BLaER1 treated with 17β-estradiol and CSF1 and Interleukin-3, amounts not matched to agents 10 nM and 100 nM (cell line): ENCODE results near the gene MICAL3.
A peak's percentile ranks its signal among the peaks of the same experiment; 100 is the strongest.

Source experiments
- H3K27ac ChIP-seq, 11 experiments: shearing (Covaris generic); formaldehyde crosslinking; 2 replicates each; pipeline ENCODE4 v1.8.1; 2022
- H3K27me3 ChIP-seq, 11 experiments: shearing (Covaris generic); formaldehyde crosslinking; 2 replicates each; pipeline ENCODE4 v1.8.1; 2022
- H3K36me3 ChIP-seq, 11 experiments: shearing (Covaris generic); formaldehyde crosslinking; 2 replicates each; pipeline ENCODE4 v1.8.1; 2022
- H3K4me1 ChIP-seq, 10 experiments: shearing (Covaris generic); formaldehyde crosslinking; 2 replicates each; pipeline ENCODE4 v1.8.1; 2022
- H3K4me2 ChIP-seq, 11 experiments: shearing (Covaris generic); formaldehyde crosslinking; 2 replicates each; pipeline ENCODE4 v1.8.1; 2022
- H3K4me3 ChIP-seq, 10 experiments: shearing (Covaris generic); formaldehyde crosslinking; 2 replicates each; pipeline ENCODE4 v1.8.1; 2022
- H3K9ac ChIP-seq, 11 experiments: shearing (Covaris generic); formaldehyde crosslinking; 2 replicates each; pipeline ENCODE4 v1.8.1; 2022
- H3K9me3 ChIP-seq, 11 experiments: shearing (Covaris generic); formaldehyde crosslinking; replicated peaks in 1 of 11; 2 replicates each; pipeline ENCODE4 v1.8.1; 2022
- H4K20me1 ChIP-seq, 11 experiments: shearing (Covaris generic); formaldehyde crosslinking; 2 replicates each; pipeline ENCODE4 v1.8.1; 2022
- Cebpa-rat ChIP-seq, 11 experiments: shearing (Covaris generic); IDR thresholded peaks; 2 replicates each; pipeline ENCODE4 v1.8.1; 2022

The MICAL3 gene

GRCh38 chr22:17782158-17782557, 242.2 kb downstream of the MICAL3 start:
- Histone ChIP-seq H3K9ac (peak overlapping the region; percentile 67 to 99 (median 95); a peak in 21 of 22 replicates), H3K4me1 (peaks cover 71 to 83% (median 80%) of the 10 kb centered on the region in 10 experiments), H3K4me2 (peak overlapping the region; percentile 96 to 100 (median 98)), H3K27me3 (no peaks in the 10 kb centered on the region), H4K20me1 (peaks cover 0 to 5% (median 0%) of the 10 kb centered on the region in 11 experiments; a peak in 1 of 22 replicates), H3K4me3 (peak overlapping the region in 3 of 10 experiments; percentile 8 to 80 (median 33); a peak in 2 of 20 replicates), H3K36me3 (no peaks in the 10 kb centered on the region), H3K9me3 (peaks cover 0 to 5% (median 0%) of the 10 kb centered on the region in 11 experiments; a peak in 3 of 22 replicates), H3K27ac (peak overlapping the region; percentile 57 to 100 (median 97); a peak in 21 of 22 replicates)
- TF ChIP-seq Cebpa-rat (IDR thresholded peaks at IDR 0.05), result no peak

- H3K4me3 ChIP-seq, result peak overlapping the region in 4 of 10 experiments; percentile 8 to 80 (median 44); a peak in 4 of 20 replicates
Observed at GRCh38 chr22:17781319-17782031, 242.9 kb downstream of the MICAL3 start.

GRCh38 chr22:17780741-17781318, 243.5 kb downstream of the MICAL3 start:
- peak overlapping the region; percentile 32 to 99 (median 95); a peak in 20 of 22 replicates for H3K9ac ChIP-seq
- H3K27ac ChIP-seq, result peak overlapping the region; percentile 48 to 100 (median 97); a peak in 21 of 22 replicates
- no peak for TF ChIP-seq Cebpa-rat (IDR thresholded peaks at IDR 0.05)
- peaks cover 73 to 83% (median 79%) of the 10 kb centered on the region in 10 experiments for H3K4me1 ChIP-seq
- peak overlapping the region in 5 of 10 experiments; percentile 15 to 80 (median 74); a peak in 6 of 20 replicates for H3K4me3 ChIP-seq
- peak overlapping the region; percentile 96 to 100 (median 98) for H3K4me2 ChIP-seq
- H3K27me3 ChIP-seq, result no peaks in the 10 kb centered on the region
- peaks cover 0 to 4% (median 0%) of the 10 kb centered on the region in 11 experiments; a peak in 1 of 22 replicates for H4K20me1 ChIP-seq
- H3K36me3 ChIP-seq, result no peaks in the 10 kb centered on the region
- H3K9me3 ChIP-seq, result peaks cover 0 to 5% (median 0%) of the 10 kb centered on the region in 11 experiments; a peak in 3 of 22 replicates

More at GRCh38 chr22:17781319-17782031, 242.9 kb downstream of the MICAL3 start:
- Histone ChIP-seq H3K9me3 (peaks cover 0 to 5% (median 0%) of the 10 kb centered on the region in 11 experiments; a peak in 3 of 22 replicates), H3K36me3 (no peaks in the 10 kb centered on the region), H3K4me1 (peaks cover 71 to 81% (median 79%) of the 10 kb centered on the region in 10 experiments), H3K27me3 (no peaks in the 10 kb centered on the region), H3K4me2 (peak overlapping the region; percentile 96 to 100 (median 98)), H4K20me1 (peaks cover 0 to 5% (median 0%) of the 10 kb centered on the region in 11 experiments; a peak in 1 of 22 replicates), H3K9ac (peak overlapping the region; percentile 67 to 99 (median 95); a peak in 21 of 22 replicates), H3K27ac (peak overlapping the region; percentile 57 to 100 (median 97); a peak in 21 of 22 replicates)
- peak; percentile 24 to 93 (median 69); a peak in 15 of 22 replicates for TF ChIP-seq Cebpa-rat (IDR thresholded peaks at IDR 0.05)

- H3K27me3 ChIP-seq, result no peaks in the 10 kb centered on the region
- peaks cover 0 to 5% (median 0%) of the 10 kb centered on the region in 11 experiments; a peak in 3 of 22 replicates for H3K9me3 ChIP-seq
- H3K9ac ChIP-seq, result peak overlapping the region; percentile 32 to 99 (median 95); a peak in 19 of 22 replicates
- no peak for TF ChIP-seq Cebpa-rat (IDR thresholded peaks at IDR 0.05)
- no peaks in the 10 kb centered on the region for H4K20me1 ChIP-seq
- peak overlapping the region in 7 of 10 experiments; percentile 8 to 80 (median 74); a peak in 9 of 20 replicates for H3K4me3 ChIP-seq
- peak overlapping the region; percentile 96 to 100 (median 98) for H3K4me2 ChIP-seq
- H3K4me1 ChIP-seq, result peaks cover 79 to 85% (median 82%) of the 10 kb centered on the region in 10 experiments
- H3K36me3 ChIP-seq, result no peaks in the 10 kb centered on the region
- peak overlapping the region in 10 of 11 experiments; percentile 72 to 100 (median 98); a peak in 19 of 22 replicates for H3K27ac ChIP-seq
Observed at GRCh38 chr22:17780116-17780740, 244.1 kb downstream of the MICAL3 start.

GRCh38 chr22:17779286-17780115, 244.9 kb downstream of the MICAL3 start:
- H3K4me1 ChIP-seq, result peaks cover 86 to 92% (median 90%) of the 10 kb centered on the region in 10 experiments
- no peak for TF ChIP-seq Cebpa-rat (IDR thresholded peaks at IDR 0.05)
- no peaks in the 10 kb centered on the region for H3K27me3 ChIP-seq
- peak overlapping the region in 8 of 10 experiments; percentile 66 to 80 (median 74); a peak in 15 of 20 replicates for H3K4me3 ChIP-seq
- no peaks in the 10 kb centered on the region for H4K20me1 ChIP-seq
- peak overlapping the region in 10 of 11 experiments; percentile 89 to 99 (median 96); a peak in 19 of 22 replicates for H3K9ac ChIP-seq
- peaks cover 0 to 5% (median 0%) of the 10 kb centered on the region in 11 experiments; a peak in 3 of 22 replicates for H3K9me3 ChIP-seq
- H3K27ac ChIP-seq, result peak overlapping the region in 10 of 11 experiments; percentile 96 to 100 (median 98); a peak in 18 of 22 replicates
- no peaks in the 10 kb centered on the region for H3K36me3 ChIP-seq
- peak overlapping the region; percentile 96 to 100 (median 98) for H3K4me2 ChIP-seq

- Histone ChIP-seq H3K9me3 (peaks cover 0 to 5% (median 0%) of the 10 kb centered on the region in 11 experiments; a peak in 3 of 22 replicates), H3K4me1 (peaks cover 81 to 85% (median 84%) of the 10 kb centered on the region in 10 experiments), H4K20me1 (peaks cover 0 to 2% (median 0%) of the 10 kb centered on the region in 11 experiments; a peak in 7 of 22 replicates), H3K4me2 (peak overlapping the region; percentile 96 to 100 (median 98)), H3K36me3 (no peaks in the 10 kb centered on the region), H3K27ac (peak overlapping the region in 10 of 11 experiments; percentile 96 to 100 (median 98); a peak in 21 of 22 replicates), H3K27me3 (no peaks in the 10 kb centered on the region), H3K9ac (peak overlapping the region; percentile 87 to 99 (median 95); a peak in 21 of 22 replicates), H3K4me3 (peak overlapping the region; percentile 56 to 80 (median 72))
- no peak for TF ChIP-seq Cebpa-rat (IDR thresholded peaks at IDR 0.05)
Observed at GRCh38 chr22:17778412-17778976, 245.9 kb downstream of the MICAL3 start.

GRCh38 chr22:17777717-17778044, 246.7 kb downstream of the MICAL3 start:
- H4K20me1 ChIP-seq, result peaks cover under 1 to 10% (median 8%) of the 10 kb centered on the region in 11 experiments; a peak in 17 of 22 replicates
- H3K9me3 ChIP-seq, result peaks cover 0 to 5% (median 0%) of the 10 kb centered on the region in 11 experiments; a peak in 3 of 22 replicates
- H3K27ac ChIP-seq, result peak overlapping the region; percentile 88 to 100 (median 97)
- no peaks in the 10 kb centered on the region for H3K27me3 ChIP-seq
- peak overlapping the region; percentile 96 to 100 (median 98) for H3K4me2 ChIP-seq
- H3K36me3 ChIP-seq, result no peaks in the 10 kb centered on the region
- H3K9ac ChIP-seq, result peak overlapping the region; percentile 87 to 99 (median 95)
- peak overlapping the region; percentile 56 to 80 (median 72) for H3K4me3 ChIP-seq
- peak in 3 of 11 experiments; percentile 33 to 89 (median 57); a peak in 7 of 22 replicates for TF ChIP-seq Cebpa-rat (IDR thresholded peaks at IDR 0.05)
- H3K4me1 ChIP-seq, result peaks cover 76 to 85% (median 82%) of the 10 kb centered on the region in 10 experiments
